Calu3 (cell line): ENCODE data around the gene SLC25A19. TPM values are rescaled to one million over a fixed set of nuclear protein-coding genes. Genes with fewer than 3 reads are reported as not detected.

Experiments
- BruUV-seq: library from RNA; stranded (reverse); fragments of 400-500 nt; replicated peaks from 2 replicates; lab custom pipeline; 2021; lab: Mats Ljungman, UMichigan
- CTCF ChIA-PET: fragments of 300-600 bp; sonication (Branson Sonifier 250); formaldehyde crosslinking; loops from one replicate; lab custom pipeline; 2022; ENCODE audit warnings: antibody characterized with exemption; lab: Charles Lee
- DNase-seq: peaks from one replicate; pipeline ENCODE4 v3.0.0; 2022
- H3K27ac Mint-ChIP-seq: one replicate; pipeline ENCODE4 v1.8.0; 2022; ENCODE audit warnings: mixed read lengths; ENCODE audit not compliant: unreplicated experiment
- H3K27me3 Mint-ChIP-seq: one replicate; pipeline ENCODE4 v1.8.0; 2022; ENCODE audit warnings: mixed read lengths; ENCODE audit not compliant: unreplicated experiment
- H3K36me3 Mint-ChIP-seq: one replicate; pipeline ENCODE4 v1.8.0; 2022; ENCODE audit warnings: mild to moderate bottlenecking, moderate library complexity, mixed read lengths; ENCODE audit not compliant: insufficient read depth, unreplicated experiment
- H3K4me1 Mint-ChIP-seq: one replicate; pipeline ENCODE4 v1.8.0; 2022; ENCODE audit warnings: mild to moderate bottlenecking, low read depth, mixed read lengths; ENCODE audit not compliant: unreplicated experiment
- H3K4me3 Mint-ChIP-seq: one replicate; pipeline ENCODE4 v1.8.0; 2022; ENCODE audit warnings: mild to moderate bottlenecking, low read depth, moderate library complexity, mixed read lengths; ENCODE audit not compliant: unreplicated experiment
- H3K9me3 Mint-ChIP-seq: one replicate; pipeline ENCODE4 v1.8.0; 2022; ENCODE audit warnings: low read depth, mixed read lengths; ENCODE audit not compliant: unreplicated experiment
- intact Hi-C: fragments of 100-400 bp; cut with micrococcal nuclease; formaldehyde crosslinking; loops from one replicate; pipeline ENCODE4 v1.10.0; 2022; ENCODE audit not compliant: unreplicated experiment
- total RNA-seq: library from RNA; stranded (reverse); gene quantifications from 2 replicates; pipeline ENCODE4 v1.2.3, GENCODE V29; 2022
- TF ChIP-seq, protein P1 (sequence below): fragments of 200-600 bp; IDR thresholded peaks from one replicate; pipeline ENCODE4 v1.8.0; 2022; ENCODE audit warnings: antibody characterized with exemption; ENCODE audit not compliant: unreplicated experiment

Gene SLC25A19
- total RNA-seq, 1 experiment from 2014 or later: 26.7 TPM

DNA sequence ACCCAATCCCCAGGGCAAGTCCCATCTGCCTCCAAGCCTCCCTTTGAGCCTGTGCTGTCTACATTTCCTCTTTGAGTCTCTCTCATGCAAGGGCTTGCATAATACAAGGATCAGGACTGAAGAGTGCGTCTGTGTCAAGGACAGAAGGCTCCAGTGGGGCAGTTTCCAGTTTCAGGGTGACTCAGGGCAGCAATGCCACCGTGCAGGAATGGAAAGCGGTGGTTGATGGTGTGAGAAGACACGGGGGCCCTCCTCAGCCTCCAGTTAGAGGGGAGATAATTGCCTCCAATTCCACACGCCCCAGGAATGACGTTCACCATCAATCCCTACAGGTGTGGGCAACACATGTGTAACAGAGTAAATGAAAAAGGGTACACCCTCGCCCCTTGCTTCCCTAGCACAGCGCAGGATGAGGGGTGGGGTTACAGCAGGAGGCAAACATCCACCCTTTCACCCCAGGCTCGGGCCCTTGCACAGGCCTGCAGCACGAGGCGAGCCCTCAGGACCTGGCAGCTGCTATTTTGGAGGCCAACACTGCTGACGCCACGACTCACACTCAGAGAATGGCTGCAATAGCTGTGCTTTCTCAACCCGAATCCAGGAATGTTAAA is 24.8 kb upstream of the SLC25A19 start:
- no peak overlapping the region for H3K4me3 Mint-ChIP-seq
- H3K27ac Mint-ChIP-seq: no peak overlapping the region
- peaks cover 13% of the 10 kb centered on the region for H3K36me3 Mint-ChIP-seq
- no peaks in the 10 kb centered on the region for H3K9me3 Mint-ChIP-seq
- BruUV-seq: no TSS peak
- H3K4me1 Mint-ChIP-seq: peaks cover 10% of the 10 kb centered on the region
- TF ChIP-seq, protein P1, sequence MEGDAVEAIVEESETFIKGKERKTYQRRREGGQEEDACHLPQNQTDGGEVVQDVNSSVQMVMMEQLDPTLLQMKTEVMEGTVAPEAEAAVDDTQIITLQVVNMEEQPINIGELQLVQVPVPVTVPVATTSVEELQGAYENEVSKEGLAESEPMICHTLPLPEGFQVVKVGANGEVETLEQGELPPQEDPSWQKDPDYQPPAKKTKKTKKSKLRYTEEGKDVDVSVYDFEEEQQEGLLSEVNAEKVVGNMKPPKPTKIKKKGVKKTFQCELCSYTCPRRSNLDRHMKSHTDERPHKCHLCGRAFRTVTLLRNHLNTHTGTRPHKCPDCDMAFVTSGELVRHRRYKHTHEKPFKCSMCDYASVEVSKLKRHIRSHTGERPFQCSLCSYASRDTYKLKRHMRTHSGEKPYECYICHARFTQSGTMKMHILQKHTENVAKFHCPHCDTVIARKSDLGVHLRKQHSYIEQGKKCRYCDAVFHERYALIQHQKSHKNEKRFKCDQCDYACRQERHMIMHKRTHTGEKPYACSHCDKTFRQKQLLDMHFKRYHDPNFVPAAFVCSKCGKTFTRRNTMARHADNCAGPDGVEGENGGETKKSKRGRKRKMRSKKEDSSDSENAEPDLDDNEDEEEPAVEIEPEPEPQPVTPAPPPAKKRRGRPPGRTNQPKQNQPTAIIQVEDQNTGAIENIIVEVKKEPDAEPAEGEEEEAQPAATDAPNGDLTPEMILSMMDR: no peak
- intact Hi-C loops: no loop called here
- CTCF ChIA-PET: interaction anchor here (0.7 kb wide), 2 partner anchors 101 to 441 kb away, joined by 3 read pairs; no protein-coding TSS in a partner anchor
- DNase-seq: no peak
- H3K27me3 Mint-ChIP-seq: no peaks in the 10 kb centered on the region

- intact Hi-C loops: no loop called here
- TF ChIP-seq, protein P1: no peak
- H3K4me3 Mint-ChIP-seq: peak overlapping the region; percentile 35
- CTCF ChIA-PET: interaction anchor here (0.6 kb wide), 1 partner anchor 13 kb away, joined by 3 read pairs; no protein-coding TSS in a partner anchor
- H3K9me3 Mint-ChIP-seq: no peaks in the 10 kb centered on the region
- H3K27me3 Mint-ChIP-seq: no peaks in the 10 kb centered on the region
- H3K27ac Mint-ChIP-seq: peak overlapping the region; percentile 71
- peaks cover 9% of the 10 kb centered on the region for H3K36me3 Mint-ChIP-seq
- no TSS peak for BruUV-seq
- peak; percentile 32 for DNase-seq
- peaks cover 16% of the 10 kb centered on the region for H3K4me1 Mint-ChIP-seq
Observed at GRCh38 chr17:75308732-75309629, 19.7 kb upstream of the SLC25A19 start.

- TF ChIP-seq, protein P1: no peak
- no peak for DNase-seq
- CTCF ChIA-PET: interaction anchor here (0.6 kb wide), 1 partner anchor 12 kb away, joined by 3 read pairs; no protein-coding TSS in a partner anchor
- no TSS peak for BruUV-seq
- Mint-ChIP-seq H3K9me3 (no peaks in the 10 kb centered on the region), H3K27me3 (no peaks in the 10 kb centered on the region), H3K4me1 (peaks cover 16% of the 10 kb centered on the region), H3K27ac (no peak overlapping the region), H3K4me3 (no peak overlapping the region), H3K36me3 (peaks cover 5% of the 10 kb centered on the region)
- intact Hi-C loops: no loop called here
Observed at GRCh38 chr17:75307957-75308731, 18.9 kb upstream of the SLC25A19 start.

- no TSS peak for BruUV-seq
- CTCF ChIA-PET: no interaction called here
- no peak for DNase-seq
- no peaks in the 10 kb centered on the region for H3K9me3 Mint-ChIP-seq
- H3K36me3 Mint-ChIP-seq: no peaks in the 10 kb centered on the region
- H3K27ac Mint-ChIP-seq: no peak overlapping the region
- H3K4me3 Mint-ChIP-seq: no peak overlapping the region
- H3K4me1 Mint-ChIP-seq: no peaks in the 10 kb centered on the region
- intact Hi-C loops: no loop called here
- TF ChIP-seq, protein P1: no peak
- no peaks in the 10 kb centered on the region for H3K27me3 Mint-ChIP-seq
Observed at GRCh38 chr17:75301502-75302206, 12.4 kb upstream of the SLC25A19 start.
